SKM-1 treated with dmso at 0.1 percent for 144 hours (cell line): Measurements from ENCODE around the gene BRD7.

Source experiments
- DNase-seq: peaks from one replicate; lab custom pipeline; 2025; ENCODE audit not compliant: unreplicated experiment; lab: John Stamatoyannopoulos, UW

Gene BRD7

GRCh38 chr16:50305441-50306061 lies 63.2 kb downstream of the BRD7 start:
- no peak for DNase-seq

DNA sequence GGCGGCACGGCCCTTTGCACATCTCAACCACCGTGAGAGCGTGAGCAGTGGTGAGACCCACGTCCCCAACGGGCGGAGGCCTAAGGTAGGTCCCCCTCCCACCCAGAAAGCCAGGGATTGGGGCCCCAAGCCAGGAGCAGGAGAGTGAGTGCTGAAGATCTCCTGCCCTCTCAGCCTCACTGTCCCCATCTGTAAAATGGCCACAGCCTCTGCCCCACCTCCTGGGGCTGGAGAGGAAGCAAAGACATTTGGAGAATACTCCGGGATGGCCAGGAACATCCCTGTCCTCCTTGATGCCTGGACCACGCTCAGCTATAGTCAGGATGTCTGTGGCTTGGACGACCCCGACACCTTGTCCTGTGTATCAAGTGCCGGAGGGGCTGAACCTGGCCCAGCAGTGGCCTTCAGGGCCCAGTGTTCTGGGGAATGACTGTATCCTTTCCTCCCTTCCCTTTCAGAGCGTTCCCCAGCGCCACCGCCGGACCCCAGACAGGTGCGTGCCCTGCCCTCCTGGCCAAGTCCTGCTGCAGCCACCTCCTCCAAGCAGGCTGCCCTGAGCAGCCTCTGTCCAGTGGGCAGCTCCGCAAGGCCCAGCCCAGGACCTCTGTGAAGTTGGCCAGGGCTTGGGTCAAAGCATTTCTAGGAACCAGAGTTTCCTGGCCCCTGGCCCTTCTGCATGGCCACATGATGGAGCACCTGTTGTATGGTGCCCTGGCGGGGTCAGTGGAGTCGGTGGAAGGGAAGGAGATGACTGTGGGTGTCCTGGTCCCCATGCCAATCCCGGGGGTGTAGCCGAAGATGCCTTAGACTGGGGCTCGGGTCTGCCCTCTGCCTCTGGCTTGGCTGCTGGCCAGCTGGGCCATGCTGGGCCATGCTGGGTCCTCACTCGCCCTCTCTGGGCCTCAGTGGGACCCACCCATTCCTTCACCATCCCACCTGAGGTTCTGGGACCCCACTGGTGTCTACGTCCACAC lies 64.0 kb downstream of the BRD7 start:
- no peak for DNase-seq

DNA sequence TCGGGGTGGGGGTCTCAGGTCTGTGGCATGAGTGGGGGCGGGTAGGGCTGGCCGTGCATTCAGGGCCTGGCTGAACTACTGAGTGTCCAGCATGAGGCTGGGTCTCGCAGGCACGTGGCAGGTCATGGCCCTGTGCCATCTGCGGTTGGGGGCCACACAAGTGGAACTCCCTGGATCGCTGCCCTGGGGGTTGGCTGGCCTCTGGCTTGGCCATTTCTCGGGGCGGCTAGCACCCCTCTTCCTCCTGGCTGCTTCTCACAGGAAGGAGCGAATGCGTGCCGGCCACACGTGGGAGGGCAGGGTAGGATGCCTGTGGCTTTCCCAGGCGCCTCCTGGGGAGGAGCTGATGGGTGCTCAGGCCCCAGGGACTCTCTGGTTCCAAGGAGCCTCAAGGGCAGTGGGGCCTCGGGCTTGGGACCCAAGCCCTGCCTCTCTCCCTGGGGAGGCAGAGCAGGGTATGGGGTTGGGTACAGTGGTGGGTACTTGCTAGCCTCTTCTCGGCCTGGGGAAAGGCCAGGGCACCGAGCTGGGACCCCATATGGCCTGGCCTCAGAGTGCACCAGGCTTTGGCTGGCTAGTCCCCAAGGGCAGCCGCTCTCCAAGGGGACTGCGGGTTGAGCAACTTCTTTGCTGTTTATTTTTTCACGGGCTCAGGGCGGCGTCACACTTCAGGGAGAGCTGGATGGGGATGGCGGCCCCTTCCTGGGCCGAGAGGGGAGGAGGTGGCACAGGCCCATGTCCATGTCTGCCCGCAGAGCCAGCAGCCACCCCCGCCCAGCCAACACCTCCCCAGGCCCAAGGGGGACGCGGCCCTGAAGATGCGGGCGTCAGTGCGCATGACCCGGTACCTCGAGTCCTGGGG lies 65.0 kb downstream of the BRD7 start:
- DNase-seq = no peak

- DNase-seq = no peak
Observed at GRCh38 chr16:50303041-50303604, 65.7 kb downstream of the BRD7 start.

GRCh38 chr16:50302472-50303005 lies 66.2 kb downstream of the BRD7 start:
- no peak for DNase-seq

DNA sequence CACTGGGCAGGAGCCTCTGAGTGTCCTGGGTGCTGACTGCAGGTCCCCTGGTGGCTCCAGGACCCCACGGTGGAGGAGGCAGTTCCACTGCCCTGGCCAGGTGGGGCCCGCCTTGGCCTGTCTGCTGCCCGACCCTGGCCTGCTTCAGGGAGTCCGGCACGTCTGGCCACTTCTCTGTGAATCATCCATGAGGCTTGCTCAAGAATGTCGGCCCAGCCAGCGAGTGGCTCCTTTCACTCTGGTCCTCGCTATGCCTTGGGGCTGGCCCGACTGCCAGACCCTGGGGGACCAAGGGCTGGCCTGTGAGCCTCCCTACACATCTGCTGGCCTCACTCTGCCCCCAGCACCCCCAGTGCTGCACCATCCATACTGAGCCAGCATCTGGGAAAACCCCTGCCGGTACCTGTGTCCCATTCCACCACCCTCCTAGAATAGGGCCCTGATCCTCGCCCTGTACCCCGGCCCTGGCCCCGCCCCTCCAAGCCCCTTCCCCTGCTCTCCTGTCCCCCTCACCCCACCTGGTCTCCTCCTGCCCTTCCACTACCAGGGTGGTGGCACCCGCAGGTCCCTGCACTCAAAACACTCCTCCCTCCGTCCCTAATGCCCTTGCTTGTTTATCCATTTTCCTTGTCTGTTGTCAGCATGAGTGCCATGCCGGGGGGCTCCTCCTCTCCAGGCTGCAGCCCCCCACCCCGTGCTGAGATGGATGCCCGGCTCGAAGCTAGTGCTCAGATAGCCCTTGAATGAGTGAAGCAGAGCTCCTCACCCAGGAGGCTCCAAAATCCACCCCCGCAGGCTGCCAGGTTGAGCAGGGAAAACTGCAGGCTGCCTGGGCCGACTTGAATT lies 66.9 kb downstream of the BRD7 start:
- no peak for DNase-seq

DNA sequence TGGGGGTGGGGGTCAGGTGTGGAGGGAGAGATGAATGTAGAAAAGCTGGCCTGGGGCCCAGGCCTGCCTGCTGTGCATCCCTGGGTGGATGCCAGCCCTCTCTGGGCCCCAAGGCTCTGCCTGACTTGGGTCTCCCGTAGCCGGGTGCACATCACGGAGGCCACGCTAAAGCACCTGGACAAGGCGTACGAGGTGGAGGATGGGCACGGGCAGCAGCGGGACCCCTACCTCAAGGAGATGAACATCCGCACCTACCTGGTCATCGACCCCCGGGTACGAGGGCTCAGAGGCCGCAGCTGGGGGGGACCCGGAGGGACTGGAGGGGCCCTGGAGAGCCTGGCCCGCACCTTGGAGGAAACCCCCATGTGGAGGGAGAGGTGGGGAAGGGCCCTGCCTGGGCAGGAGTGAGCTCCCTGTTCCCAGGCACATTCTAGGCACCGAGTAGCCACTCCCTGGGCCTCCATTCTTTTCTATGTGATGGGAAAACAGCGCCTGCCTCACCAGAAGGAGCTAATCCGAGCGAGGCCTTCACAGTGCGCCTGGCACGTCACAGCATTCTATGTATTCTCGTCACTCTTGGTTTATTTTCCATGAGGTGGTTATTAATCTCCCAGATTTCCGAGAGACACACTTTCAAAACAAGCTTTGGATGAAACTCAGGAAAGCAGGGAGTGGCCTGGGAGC lies 67.7 kb downstream of the BRD7 start:
- no peak for DNase-seq

DNA sequence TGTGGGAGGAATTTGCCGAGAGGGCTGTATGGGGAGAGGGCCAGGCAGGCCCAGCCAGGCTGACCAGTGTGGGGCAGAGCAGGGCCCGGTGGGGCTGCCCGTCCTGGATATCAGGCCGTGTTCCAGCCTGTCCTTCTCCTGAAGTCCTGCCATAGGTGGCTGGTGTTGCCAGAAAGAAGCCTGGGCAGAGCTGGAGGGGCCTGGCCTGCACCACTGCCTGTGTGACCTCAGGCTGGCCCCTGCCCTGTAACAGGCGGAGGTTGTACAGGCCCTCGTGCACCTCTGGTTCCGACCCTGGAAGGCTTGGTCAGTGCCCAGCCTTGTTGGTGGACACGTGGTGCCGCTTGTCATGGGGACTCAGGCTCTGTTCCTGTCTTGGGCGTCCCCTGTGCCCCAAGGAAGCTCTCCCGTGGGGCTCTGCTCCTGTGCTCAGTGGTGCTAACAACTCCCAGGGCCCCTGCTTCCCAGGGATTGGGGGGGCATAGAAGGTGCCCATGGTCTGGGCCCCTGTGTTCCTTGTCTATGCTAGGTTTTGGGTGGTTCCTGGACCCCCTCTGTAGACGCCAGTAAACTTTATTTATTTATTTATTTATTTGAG lies 69.2 kb downstream of the BRD7 start:
- no peak for DNase-seq

DNA sequence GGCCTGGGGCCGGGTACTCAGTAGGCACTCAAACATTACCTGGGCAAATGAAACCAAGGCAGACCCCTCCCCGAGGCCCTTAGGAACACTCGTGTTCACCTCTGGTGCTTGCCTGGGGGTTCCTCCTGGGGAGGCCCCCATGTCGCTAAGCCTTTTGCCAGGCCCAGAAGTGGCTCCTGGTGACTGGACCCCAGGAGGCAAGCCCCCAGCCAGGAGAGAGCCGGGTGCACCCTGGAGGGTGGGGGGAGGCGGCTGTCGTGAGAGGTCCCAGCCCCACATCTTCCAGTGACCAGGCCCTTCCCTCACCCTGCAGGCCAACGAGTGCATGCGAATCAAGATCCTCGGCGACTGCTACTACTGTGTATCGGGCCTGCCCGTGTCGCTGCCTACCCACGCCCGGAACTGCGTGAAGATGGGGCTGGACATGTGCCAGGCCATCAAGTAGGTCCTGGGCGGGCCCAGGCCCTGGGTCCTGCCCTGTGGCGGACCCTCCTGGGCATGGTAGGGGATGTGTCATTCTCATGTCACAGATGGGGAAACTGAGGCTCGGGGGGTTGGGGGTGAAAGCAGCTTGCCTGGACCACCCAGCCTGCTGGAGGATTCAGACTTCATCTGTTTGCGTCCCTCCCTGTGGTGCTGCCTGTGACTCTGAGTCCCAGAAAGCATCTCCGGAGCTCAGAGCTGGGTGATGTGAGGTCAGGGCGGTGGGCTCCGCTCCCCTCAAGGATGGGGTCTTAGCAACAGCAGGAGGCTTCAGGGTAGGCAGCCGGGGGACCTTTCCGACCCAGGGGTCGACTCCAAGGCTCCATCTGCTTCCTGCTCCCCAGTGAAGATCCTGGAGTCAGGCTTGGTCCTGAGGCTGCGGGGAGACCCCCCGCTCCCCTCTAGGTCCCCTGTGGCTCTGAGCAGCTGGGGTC lies 69.9 kb downstream of the BRD7 start:
- DNase-seq = no peak

DNA sequence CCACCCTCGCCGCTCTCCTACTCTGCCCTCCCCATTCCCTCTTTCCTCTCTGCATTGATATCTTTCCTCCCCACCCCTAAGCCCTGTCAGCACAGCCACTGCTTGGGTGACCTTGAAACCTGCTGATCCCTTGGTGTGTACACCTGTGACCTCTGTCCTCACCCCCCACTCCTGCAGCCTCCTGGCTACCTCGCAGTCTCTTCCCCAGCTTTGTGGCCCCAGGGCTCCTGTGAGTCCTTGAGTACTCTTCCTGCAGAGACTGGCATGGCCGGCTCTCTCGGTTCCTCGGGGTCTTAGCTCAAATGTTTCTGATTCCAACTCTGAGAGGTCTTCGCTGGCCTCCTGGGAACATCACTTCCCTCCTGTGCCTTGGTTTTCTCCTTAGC lies 70.7 kb downstream of the BRD7 start:
- no peak for DNase-seq

DNA sequence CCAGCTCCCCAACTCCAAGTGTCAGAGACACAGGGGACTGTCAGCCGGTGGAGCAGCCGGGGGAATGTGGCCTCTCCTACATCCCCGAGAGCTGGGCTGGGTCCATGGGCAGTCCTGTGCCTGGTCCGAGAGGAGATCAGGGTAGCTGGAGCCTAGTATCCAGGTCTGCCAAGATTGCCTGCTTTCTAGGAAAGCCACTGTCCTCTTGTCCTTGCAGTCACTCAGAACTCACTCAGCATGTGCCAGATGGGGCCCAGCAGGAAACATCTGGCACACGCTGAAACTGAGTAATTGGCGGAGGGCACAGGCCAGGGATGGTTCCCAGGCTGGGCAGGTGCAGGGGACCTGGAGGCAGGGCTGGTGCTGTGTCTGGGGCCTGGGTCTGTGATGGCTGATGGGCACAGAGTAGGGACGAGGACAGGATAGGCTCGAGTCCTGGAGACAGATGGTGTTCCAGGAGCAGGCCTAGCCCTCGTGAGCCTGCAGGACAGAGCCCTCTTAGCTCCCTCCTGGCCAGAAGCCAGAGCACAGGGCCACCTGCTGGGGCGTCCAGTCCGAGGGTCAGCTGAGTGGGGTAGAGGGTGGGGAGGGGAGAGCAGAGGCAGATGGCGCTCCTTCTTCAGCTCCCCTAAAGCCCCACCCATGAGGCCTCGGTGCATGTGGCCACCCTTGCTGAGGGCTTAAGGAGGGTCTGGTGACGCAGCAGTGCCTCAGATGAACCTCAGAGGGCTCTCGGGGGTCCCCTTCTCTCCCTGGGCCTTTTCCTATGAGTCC lies 71.3 kb downstream of the BRD7 start:
- no peak for DNase-seq

GRCh38 chr16:50296807-50297206 lies 72.0 kb downstream of the BRD7 start:
- DNase-seq = no peak

DNA sequence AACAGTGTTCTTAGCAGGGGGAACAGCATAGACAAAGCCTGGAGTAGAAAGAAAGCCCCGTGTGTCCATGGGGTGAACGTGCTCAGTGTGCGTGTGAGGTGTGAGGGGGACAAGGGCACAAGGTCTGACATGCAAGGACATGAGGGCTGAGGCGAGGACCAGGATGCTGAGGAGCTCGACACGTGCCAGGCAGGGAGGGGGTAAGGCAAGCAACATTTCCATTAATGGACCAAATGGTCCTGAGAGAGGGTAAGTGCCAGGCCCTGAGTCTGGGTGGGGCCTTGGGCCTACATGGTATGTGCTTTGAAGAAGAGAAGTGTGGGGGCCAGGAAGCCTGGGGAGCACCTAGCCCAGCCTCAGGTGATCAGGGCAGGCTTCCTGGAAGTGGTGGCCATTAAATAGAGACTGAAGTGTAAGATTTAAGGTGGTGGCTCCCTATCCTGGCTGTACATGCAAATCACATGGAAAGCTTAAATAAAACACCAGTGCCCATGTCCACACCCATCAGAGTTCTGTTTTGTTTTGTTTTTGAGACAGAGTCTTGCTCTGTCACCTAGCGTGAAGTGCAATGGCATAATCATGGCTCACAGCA lies 73.2 kb downstream of the BRD7 start:
- DNase-seq = no peak

- no peak for DNase-seq
Observed at GRCh38 chr16:50294955-50295354, 73.8 kb downstream of the BRD7 start.

GRCh38 chr16:50293994-50294855 lies 74.6 kb downstream of the BRD7 start:
- DNase-seq = no peak
